Smooth muscle cell (in vitro differentiated cells): ENCODE data around the gene OR52J3. TPM values are rescaled to one million over a fixed set of nuclear protein-coding genes. Genes with fewer than 3 reads are reported as not detected.

Experiments used
- DNase-seq: peaks from one replicate; lab custom pipeline; 2025; ENCODE audit not compliant: unreplicated experiment; lab: John Stamatoyannopoulos, UW
- H2AFZ ChIP-seq: fragments of 200-600 bp; sonication (generic); 2 replicates; pipeline ENCODE4 v1.6.0; 2016; ENCODE audit warnings: antibody characterized with exemption, low read depth, mild to moderate bottlenecking
- H3F3A ChIP-seq: fragments of 200-600 bp; sonication (generic); 2 replicates; pipeline ENCODE4 v1.6.0; 2017; ENCODE audit warnings: antibody characterized with exemption, low read depth
- H3K27ac ChIP-seq: fragments of 200-600 bp; sonication (generic); 2 replicates; pipeline ENCODE4 v1.5.1; 2016; ENCODE audit warnings: low read depth, mild to moderate bottlenecking
- H3K27me3 ChIP-seq: fragments of 200-600 bp; sonication (generic); 2 replicates; pipeline ENCODE4 v1.6.1; 2016; ENCODE audit warnings: low read depth, mild to moderate bottlenecking
- H3K36me3 ChIP-seq: fragments of 200-600 bp; sonication (generic); 2 replicates; pipeline ENCODE4 v1.5.1; 2016; ENCODE audit warnings: low read depth
- H3K4me1 ChIP-seq: fragments of 200-600 bp; sonication (generic); 2 replicates; pipeline ENCODE4 v1.5.1; 2016; ENCODE audit warnings: low read depth
- H3K4me2 ChIP-seq: fragments of 200-600 bp; sonication (generic); 2 replicates; pipeline ENCODE4 v1.6.0; 2016; ENCODE audit warnings: mild to moderate bottlenecking
- H3K4me3 ChIP-seq: fragments of 200-600 bp; sonication (generic); 2 replicates; pipeline ENCODE4 v1.5.1; 2016; ENCODE audit warnings: mild to moderate bottlenecking
- H3K79me2 ChIP-seq: fragments of 200-600 bp; sonication (generic); 2 replicates; pipeline ENCODE4 v1.6.0; 2016; ENCODE audit warnings: low read depth, mild to moderate bottlenecking
- H3K9ac ChIP-seq: fragments of 200-600 bp; sonication (generic); 2 replicates; pipeline ENCODE4 v1.6.0; 2016; ENCODE audit warnings: low read depth
- H3K9me3 ChIP-seq: fragments of 200-600 bp; sonication (generic); replicated peaks from 2 replicates; pipeline ENCODE4 v1.5.1; 2016; ENCODE audit warnings: low read depth
- H4K20me1 ChIP-seq: fragments of 200-600 bp; sonication (generic); 2 replicates; pipeline ENCODE4 v1.6.0; 2016; ENCODE audit warnings: low read depth
- WGBS: methylation state at CpG from one replicate; pipeline ENCODE4 v1.1.7; 2016; ENCODE audit warnings: low lambda C conversion rate; 5-methylcytosine and 5-hydroxymethylcytosine counted together
- polyA plus RNA-seq: library from polyadenylated mRNA; unstranded; fragments of >200 nt; fragmentation: Nextera tagmentation; extraction: Ambion mirVana; gene quantifications from 2 replicates; pipeline ENCODE4 v1.2.1, GENCODE V29; 2016
- total RNA-seq: library from RNA; depleted of rRNA; stranded (reverse); fragments of >200 nt; gene quantifications from 2 replicates; pipeline ENCODE4 v1.2.3, GENCODE V29; 2014
- TF ChIP-seq, protein P1 (sequence below): fragments of 200-600 bp; sonication (generic); IDR thresholded peaks from 2 replicates; pipeline ENCODE4 v1.5.1; 2017; ENCODE audit warnings: borderline replicate concordance, mild to moderate bottlenecking, antibody characterized with exemption; ENCODE audit not compliant: insufficient read depth, poor library complexity, severe bottlenecking

OR52J3 gene
- total and polyA plus RNA-seq, 2 experiments from 2014 or later = not detected

DNA sequence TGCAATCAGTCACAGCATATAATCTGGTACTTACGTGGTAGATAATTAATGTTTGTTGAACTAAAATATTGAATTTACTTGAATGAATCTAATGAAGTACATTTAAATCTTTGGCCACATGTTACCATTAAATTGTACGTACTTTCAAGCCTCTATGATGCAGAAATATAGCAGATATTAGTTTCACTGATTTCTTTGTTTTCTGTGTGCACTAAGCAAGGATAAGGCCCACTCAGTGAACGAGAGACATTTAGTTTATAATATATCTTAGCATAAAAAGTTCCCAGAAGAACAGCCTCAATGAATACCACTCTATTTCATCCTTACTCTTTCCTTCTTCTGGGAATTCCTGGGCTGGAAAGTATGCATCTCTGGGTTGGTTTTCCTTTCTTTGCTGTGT lies 22.9 kb downstream of the OR52J3 start, which contains the start of gene OR52E1:
OR52E1 (plus strand) TSS at position 301 of the 400 bp plus-strand sequence.
- Histone ChIP-seq H3K36me3 (no peaks in the 10 kb centered on the region), H3F3A (no peaks in the 10 kb centered on the region), H3K27ac (no peak within 1 kb of the TSS), H3K4me3 (no peak within 1 kb of the TSS), H3K79me2 (no peaks in the 10 kb centered on the region), H3K4me1 (no peaks in the 10 kb centered on the region), H3K9me3 (no peaks in the 10 kb centered on the region), H3K4me2 (no peak within 1 kb of the TSS), H3K9ac (no peak within 1 kb of the TSS), H4K20me1 (no peaks in the 10 kb centered on the region), H2AFZ (no peak within 1 kb of the TSS), H3K27me3 (peaks cover 5% of the 10 kb centered on the region)
- TF ChIP-seq, protein P1, sequence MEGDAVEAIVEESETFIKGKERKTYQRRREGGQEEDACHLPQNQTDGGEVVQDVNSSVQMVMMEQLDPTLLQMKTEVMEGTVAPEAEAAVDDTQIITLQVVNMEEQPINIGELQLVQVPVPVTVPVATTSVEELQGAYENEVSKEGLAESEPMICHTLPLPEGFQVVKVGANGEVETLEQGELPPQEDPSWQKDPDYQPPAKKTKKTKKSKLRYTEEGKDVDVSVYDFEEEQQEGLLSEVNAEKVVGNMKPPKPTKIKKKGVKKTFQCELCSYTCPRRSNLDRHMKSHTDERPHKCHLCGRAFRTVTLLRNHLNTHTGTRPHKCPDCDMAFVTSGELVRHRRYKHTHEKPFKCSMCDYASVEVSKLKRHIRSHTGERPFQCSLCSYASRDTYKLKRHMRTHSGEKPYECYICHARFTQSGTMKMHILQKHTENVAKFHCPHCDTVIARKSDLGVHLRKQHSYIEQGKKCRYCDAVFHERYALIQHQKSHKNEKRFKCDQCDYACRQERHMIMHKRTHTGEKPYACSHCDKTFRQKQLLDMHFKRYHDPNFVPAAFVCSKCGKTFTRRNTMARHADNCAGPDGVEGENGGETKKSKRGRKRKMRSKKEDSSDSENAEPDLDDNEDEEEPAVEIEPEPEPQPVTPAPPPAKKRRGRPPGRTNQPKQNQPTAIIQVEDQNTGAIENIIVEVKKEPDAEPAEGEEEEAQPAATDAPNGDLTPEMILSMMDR = no peak
- no peak for DNase-seq
- 68% methylated on average over 3 of the region's 3 CpGs for WGBS

DNA sequence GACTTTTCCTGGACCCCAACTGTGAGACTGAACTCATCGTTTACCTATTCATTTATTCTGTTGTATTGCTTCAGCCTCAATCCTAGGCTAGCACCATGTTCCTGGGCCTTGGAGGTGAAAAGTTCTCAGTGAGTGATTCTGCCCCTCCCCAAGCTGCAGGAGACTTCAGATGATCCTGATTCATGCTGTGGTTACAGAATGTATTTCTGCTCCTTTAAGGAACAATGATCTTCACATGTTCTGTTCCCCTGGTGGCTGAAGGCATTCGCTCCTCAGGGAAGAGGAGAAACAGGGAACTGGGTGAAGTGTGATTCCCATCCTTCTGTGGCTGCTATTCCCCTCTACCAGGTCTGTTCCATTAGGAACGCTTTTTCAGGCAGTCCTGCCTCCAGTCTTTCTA lies 25.5 kb downstream of the OR52J3 start:
- H3K27me3 ChIP-seq = peaks cover 5% of the 10 kb centered on the region
- no peak for DNase-seq
- no peaks in the 10 kb centered on the region for H3K9me3 ChIP-seq
- no peaks in the 10 kb centered on the region for H3F3A ChIP-seq
- no peaks in the 10 kb centered on the region for H3K79me2 ChIP-seq
- H3K4me2 ChIP-seq = no peak overlapping the region
- H3K36me3 ChIP-seq = no peaks in the 10 kb centered on the region
- no peak overlapping the region for H3K27ac ChIP-seq
- no peaks in the 10 kb centered on the region for H4K20me1 ChIP-seq
- H2AFZ ChIP-seq = no peak overlapping the region
- H3K9ac ChIP-seq = no peak overlapping the region
- no peaks in the 10 kb centered on the region for H3K4me1 ChIP-seq
- 65% methylated on average over 3 of the region's 3 CpGs for WGBS
- H3K4me3 ChIP-seq = no peak overlapping the region
- TF ChIP-seq, protein P1 = no peak

DNA sequence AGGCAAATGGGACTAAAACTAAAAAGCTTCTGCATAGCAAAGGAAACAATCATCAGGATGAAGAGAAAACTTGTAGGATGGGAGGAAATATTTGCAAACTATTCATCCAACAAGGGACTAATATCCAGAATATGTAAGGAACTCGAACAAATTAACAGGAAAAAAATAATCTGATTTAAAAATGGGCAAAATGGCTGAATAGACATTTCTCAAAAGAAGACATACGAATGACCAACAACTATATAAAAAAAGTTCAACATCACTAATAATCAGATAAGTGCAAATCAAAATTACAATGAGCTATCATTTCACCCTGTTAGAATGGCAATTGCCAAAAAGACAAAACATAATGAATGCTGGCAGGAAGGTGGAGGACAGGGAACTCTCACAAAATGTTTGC lies 35.1 kb downstream of the OR52J3 start:
- Histone ChIP-seq H3K4me2 (no peak overlapping the region), H3K27ac (no peak overlapping the region), H3K4me3 (no peak overlapping the region), H2AFZ (no peak overlapping the region), H3K27me3 (no peaks in the 10 kb centered on the region), H4K20me1 (no peaks in the 10 kb centered on the region), H3K4me1 (no peaks in the 10 kb centered on the region), H3K9ac (no peak overlapping the region), H3K79me2 (no peaks in the 10 kb centered on the region), H3K36me3 (no peaks in the 10 kb centered on the region), H3K9me3 (no peaks in the 10 kb centered on the region), H3F3A (no peaks in the 10 kb centered on the region)
- DNase-seq = no peak
- TF ChIP-seq, protein P1 = no peak
- WGBS = 80% methylated on average over 2 of the region's 2 CpGs

DNA sequence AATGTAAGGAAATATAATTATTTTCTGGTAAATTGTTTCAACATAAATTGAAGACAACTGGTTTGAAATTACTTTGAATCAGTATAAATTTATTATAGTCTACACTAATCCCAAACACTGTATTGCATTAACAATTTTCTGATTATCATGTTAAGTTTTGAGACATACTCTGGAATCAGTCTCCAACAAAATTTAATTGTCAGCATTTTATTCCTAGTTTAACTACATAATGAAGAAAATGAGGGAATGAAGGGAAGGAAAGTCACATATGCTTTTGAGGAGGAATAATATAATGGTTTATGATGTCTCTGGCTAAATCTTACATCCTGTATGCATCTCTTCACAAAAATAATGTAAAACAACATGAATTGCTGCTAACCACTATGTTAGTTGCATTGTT lies 37.3 kb downstream of the OR52J3 start:
- no peaks in the 10 kb centered on the region for H3K36me3 ChIP-seq
- H3K27me3 ChIP-seq = no peaks in the 10 kb centered on the region
- no peak overlapping the region for H3K9ac ChIP-seq
- H2AFZ ChIP-seq = no peak overlapping the region
- TF ChIP-seq, protein P1 = no peak
- no peak overlapping the region for H3K27ac ChIP-seq
- no peaks in the 10 kb centered on the region for H3K79me2 ChIP-seq
- H3K4me2 ChIP-seq = no peak overlapping the region
- H3K4me1 ChIP-seq = peaks cover 2% of the 10 kb centered on the region
- no peak for DNase-seq
- H3F3A ChIP-seq = no peaks in the 10 kb centered on the region
- H3K9me3 ChIP-seq = no peaks in the 10 kb centered on the region
- no peak overlapping the region for H3K4me3 ChIP-seq
- H4K20me1 ChIP-seq = no peaks in the 10 kb centered on the region
